ENCODE results near the gene COL7A1.

The COL7A1 gene

GRCh38 chr3:48595075-48595525 is at the start of gene COL7A1:
COL7A1 (minus strand) TSS chr3:48595329; CDS start chr3:48595159, 170 bp downstream.
- DNase-seq, result no peak

- DNase-seq, result no peak
These were observed 47.5 kb upstream of the COL7A1 start for GRCh38 chr3:48642605-48643004.

- DNase-seq, result no peak
These were observed 46.3 kb upstream of the COL7A1 start for GRCh38 chr3:48641396-48641795.

GRCh38 chr3:48639944-48640606 is 44.9 kb upstream of the COL7A1 start:
- no peak for DNase-seq

- no peak for DNase-seq
These were observed 42.2 kb upstream of the COL7A1 start for GRCh38 chr3:48637305-48637704.

GRCh38 chr3:48636149-48636655 is 41.1 kb upstream of the COL7A1 start:
- DNase-seq, result no peak

GRCh38 chr3:48635222-48636021 is 40.3 kb upstream of the COL7A1 start, which contains the start of gene SLC26A6:
SLC26A6 (minus strand) TSS chr3:48635461; CDS start chr3:48635393, 68 bp downstream.
- DNase-seq, result peak; percentile 93 to 94

- DNase-seq, result peak; percentile 49 to 54
These were observed 39.6 kb upstream of the COL7A1 start for GRCh38 chr3:48634661-48635221.

GRCh38 chr3:48633743-48634142 is 38.6 kb upstream of the COL7A1 start:
- DNase-seq, result no peak

- DNase-seq, result no peak
These were observed 38.1 kb upstream of the COL7A1 start for GRCh38 chr3:48633256-48633655.

GRCh38 chr3:48631516-48632448 is 36.7 kb upstream of the COL7A1 start:
- no peak for DNase-seq

GRCh38 chr3:48630833-48631232 is 35.7 kb upstream of the COL7A1 start:
- no peak for DNase-seq

- DNase-seq, result no peak
These were observed 35.3 kb upstream of the COL7A1 start for GRCh38 chr3:48630407-48630806.

- no peak for DNase-seq
These were observed 34.8 kb upstream of the COL7A1 start for GRCh38 chr3:48629894-48630293.

GRCh38 chr3:48628277-48629017 is 33.3 kb upstream of the COL7A1 start:
- no peak for DNase-seq

- no peak for DNase-seq
These were observed 30.5 kb upstream of the COL7A1 start for GRCh38 chr3:48625600-48625999.

GRCh38 chr3:48624767-48625166 is 29.6 kb upstream of the COL7A1 start:
- DNase-seq, result no peak

- DNase-seq, result no peak
These were observed 28.9 kb upstream of the COL7A1 start for GRCh38 chr3:48623851-48624547.

- no peak for DNase-seq
These were observed 26.3 kb upstream of the COL7A1 start, which contains the start of gene TMEM89 for GRCh38 chr3:48621461-48621869. TMEM89 (minus strand) TSS chr3:48621769; CDS start chr3:48621756, 13 bp downstream.

GRCh38 chr3:48619541-48620524 is 24.7 kb upstream of the COL7A1 start:
- DNase-seq, result no peak

Measured in Kasumi-1 (cell line).